ENCODE results near the gene PTCD1.

- TF ChIP-seq POLR2A (IDR thresholded peaks at IDR 0.05) (no peak), CTCF (IDR thresholded peaks at IDR 0.05) (no peak), POLR2AphosphoS5 (IDR thresholded peaks at IDR 0.05) (peak in 1 of 2 donors; percentile 5)
Observed at GRCh38 chr7:99397297-99397983, 41.2 kb downstream of the PTCD1 start.

Data from upper lobe of left lung (tissue), 4 donors.